Stimulated activated naive CD8-positive, alpha-beta T cell treated with anti-CD3 and anti-CD28 coated beads, Interleukin-15, amount 100 ng/mL, for 72 hours (primary cell): Measurements from ENCODE around the gene ADH1B.
"Not testable (repeated sequence)": the region's sequence is repeated elsewhere in the genome, so short reads cannot be mapped to it uniquely, and the experiment has no call there.

Experiments used
- ATAC-seq: fragments of 150-1000 bp; cut with Tn5 transposase; 2 replicates; pipeline ENCODE4 v1.10.0; 2021; ENCODE audit warnings: mild to moderate bottlenecking, moderate library complexity
- DNase-seq, 2 donors: peaks; one replicate each; pipeline ENCODE4 v3.0.0; 2021 to 2022
- H3K27ac Mint-ChIP-seq, 2 donors: one replicate each; pipeline ENCODE4 v1.8.0; 2022; ENCODE audit warnings: mild to moderate bottlenecking in 2 of 2, mixed read lengths in 2 of 2, moderate library complexity in 2 of 2
- H3K27me3 Mint-ChIP-seq: one replicate; pipeline ENCODE4 v1.8.0; 2022; ENCODE audit warnings: mixed read lengths
- H3K4me1 Mint-ChIP-seq: one replicate; pipeline ENCODE4 v1.8.0; 2022; ENCODE audit warnings: mild to moderate bottlenecking, mixed read lengths
- H3K4me3 Mint-ChIP-seq, 2 donors: one replicate each; pipeline ENCODE4 v1.8.0; 2022; ENCODE audit warnings: mild to moderate bottlenecking in 2 of 2, mixed read lengths in 2 of 2, moderate library complexity in 1 of 2
- H3K9me3 Mint-ChIP-seq, 2 donors: one replicate each; pipeline ENCODE4 v1.8.0; 2022; ENCODE audit warnings: mixed read lengths in 2 of 2

The ADH1B gene

DNA sequence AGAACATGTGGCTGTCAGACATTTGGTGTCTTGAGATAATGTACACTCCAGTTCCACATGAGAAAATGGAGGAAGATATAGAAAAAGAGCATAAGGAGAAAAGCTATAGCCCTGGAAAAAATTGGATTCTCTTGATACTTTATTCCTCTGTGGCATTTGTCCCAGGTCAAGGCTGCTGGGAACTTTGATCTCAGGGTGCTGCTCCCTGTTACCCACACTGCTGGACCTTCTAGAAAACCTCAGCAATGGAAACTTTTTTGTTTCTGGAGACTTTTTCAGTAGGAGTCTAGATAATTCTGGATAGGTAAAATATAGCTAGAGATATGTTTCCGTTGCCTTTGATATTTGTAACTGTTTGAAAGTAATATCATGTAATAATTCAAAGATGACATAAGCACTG, 20.2 kb upstream of the ADH1B start:
- H3K27me3 Mint-ChIP-seq = peaks cover 26% of the 10 kb centered on the region
- ATAC-seq (no peak), DNase-seq (no peak)
- H3K4me3 Mint-ChIP-seq = no peak overlapping the region
- no peak overlapping the region for H3K27ac Mint-ChIP-seq
- H3K9me3 Mint-ChIP-seq = no peaks in the 10 kb centered on the region
- no peaks in the 10 kb centered on the region for H3K4me1 Mint-ChIP-seq

DNA sequence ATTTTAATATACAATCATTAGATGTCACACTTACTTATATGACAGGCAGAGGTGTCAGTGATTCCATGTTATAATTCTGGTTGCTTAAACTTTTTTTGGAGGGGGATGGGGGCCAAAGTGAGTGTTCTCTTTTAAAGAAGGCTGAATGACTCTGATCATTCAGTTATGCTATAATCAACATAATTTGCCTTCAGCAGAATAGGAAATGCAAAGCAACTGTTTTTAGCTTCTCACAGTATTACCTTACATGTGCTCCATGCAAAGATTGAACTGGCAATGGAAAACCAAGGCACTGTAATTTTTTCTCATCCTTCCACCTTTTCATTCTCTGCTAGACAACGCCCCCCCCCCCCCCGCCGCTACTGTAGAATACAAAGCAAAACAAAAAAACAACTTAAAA, 18.0 kb upstream of the ADH1B start:
- Mint-ChIP-seq H3K4me1 (no peaks in the 10 kb centered on the region), H3K27ac (no peak overlapping the region)

DNA sequence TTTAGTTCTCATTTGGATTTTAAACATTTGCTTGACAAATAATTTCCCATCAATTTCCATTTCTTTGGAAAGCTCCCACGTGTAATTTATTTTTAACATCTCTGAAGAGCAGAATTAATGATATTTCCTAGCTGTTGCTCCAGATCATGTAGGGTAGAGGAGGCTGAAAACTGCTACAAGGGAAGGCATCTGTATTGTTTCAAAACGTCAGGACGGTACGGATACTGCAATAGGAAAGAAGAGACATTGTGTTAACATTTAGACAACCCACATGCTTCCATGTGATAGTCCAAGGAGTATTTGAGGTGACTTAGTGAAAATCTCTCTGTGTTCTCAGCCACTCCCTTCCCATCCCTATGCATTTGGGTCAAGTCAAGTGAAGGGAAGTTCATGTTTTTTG, 15.4 kb upstream of the ADH1B start:
- DNase-seq = no peak
- H3K4me3 Mint-ChIP-seq = no peak overlapping the region
- H3K27me3 Mint-ChIP-seq = peaks cover 15% of the 10 kb centered on the region
- no peak for ATAC-seq
- no peaks in the 10 kb centered on the region for H3K9me3 Mint-ChIP-seq
- no peaks in the 10 kb centered on the region for H3K4me1 Mint-ChIP-seq
- no peak overlapping the region for H3K27ac Mint-ChIP-seq

More for the DNA sequence above, 18.0 kb upstream of the ADH1B start:
- no peak overlapping the region for H3K4me3 Mint-ChIP-seq
- H3K9me3 Mint-ChIP-seq = no peaks in the 10 kb centered on the region
- ATAC-seq = no peak
- peaks cover 21% of the 10 kb centered on the region for H3K27me3 Mint-ChIP-seq
- no peak for DNase-seq

GRCh38 chr4:99334880-99335279, 13.7 kb upstream of the ADH1B start:
- Mint-ChIP-seq H3K27me3 (peaks cover 8% of the 10 kb centered on the region), H3K4me3 (no peak overlapping the region), H3K27ac (no peak overlapping the region), H3K9me3 (no peaks in the 10 kb centered on the region), H3K4me1 (no peaks in the 10 kb centered on the region)
- no peak for ATAC-seq
- no peak for DNase-seq

GRCh38 chr4:99330648-99331047, 9.4 kb upstream of the ADH1B start:
- ATAC-seq (no peak), DNase-seq (no peak)
- Mint-ChIP-seq H3K4me1 (no peaks in the 10 kb centered on the region), H3K27me3 (no peaks in the 10 kb centered on the region), H3K4me3 (no peak overlapping the region), H3K9me3 (no peaks in the 10 kb centered on the region), H3K27ac (no peak overlapping the region)

DNA sequence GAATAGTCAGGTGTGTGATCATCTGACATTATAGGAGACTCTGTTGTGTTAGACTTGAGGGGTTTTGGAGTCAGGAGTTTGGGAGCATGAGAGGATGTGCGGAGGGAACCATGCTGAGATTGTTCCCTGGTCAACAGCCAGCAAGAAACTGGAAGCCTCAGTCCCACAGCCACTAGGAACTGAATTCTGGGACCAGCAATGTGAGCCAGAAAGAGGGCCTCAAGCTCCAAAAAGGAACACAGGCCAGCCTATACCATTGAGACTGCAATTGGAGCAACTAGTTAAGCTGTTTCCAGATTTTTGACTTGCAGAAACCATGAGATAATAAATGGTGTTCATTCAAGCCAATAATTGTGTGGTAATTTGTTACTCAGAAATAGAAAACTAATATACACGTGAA, 8.7 kb upstream of the ADH1B start:
- no peak for ATAC-seq
- Mint-ChIP-seq H3K9me3 (no peaks in the 10 kb centered on the region), H3K27ac (no peak overlapping the region), H3K4me1 (no peaks in the 10 kb centered on the region), H3K4me3 (no peak overlapping the region), H3K27me3 (no peaks in the 10 kb centered on the region)
- no peak for DNase-seq

GRCh38 chr4:99324979-99325378, 3.8 kb upstream of the ADH1B start:
- Mint-ChIP-seq H3K9me3 (no peaks in the 10 kb centered on the region), H3K4me3 (no peak overlapping the region), H3K4me1 (no peaks in the 10 kb centered on the region), H3K27me3 (peaks cover 16% of the 10 kb centered on the region), H3K27ac (no peak overlapping the region)
- ATAC-seq (no peak), DNase-seq (no peak)

DNA sequence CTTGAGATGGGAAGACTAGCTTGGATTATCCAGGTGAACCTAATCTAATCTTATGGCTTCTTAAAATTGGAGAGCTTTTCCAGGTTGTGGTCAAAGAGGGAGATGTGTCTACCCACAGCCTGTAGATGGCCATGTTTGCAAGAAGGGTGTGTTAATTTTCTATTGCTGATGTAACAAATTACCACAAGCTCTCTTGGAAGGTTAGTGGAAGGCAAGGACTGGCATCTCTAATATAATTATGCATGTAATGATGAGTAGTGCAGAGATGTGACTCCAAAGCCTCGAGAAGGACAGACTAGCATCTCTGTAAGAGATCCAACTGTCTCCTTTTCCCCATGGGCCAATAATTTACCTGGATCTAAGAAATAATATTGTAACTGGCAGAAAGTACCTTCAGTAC, 3.2 kb upstream of the ADH1B start:
- ATAC-seq (no peak), DNase-seq (no peak)
- H3K4me3 Mint-ChIP-seq = no peak overlapping the region

GRCh38 chr4:99323756-99324155, 2.6 kb upstream of the ADH1B start:
- Mint-ChIP-seq H3K4me1 (no peaks in the 10 kb centered on the region), H3K4me3 (no peak overlapping the region), H3K9me3 (no peaks in the 10 kb centered on the region), H3K27me3 (peaks cover 16% of the 10 kb centered on the region), H3K27ac (no peak overlapping the region)
- ATAC-seq (no peak), DNase-seq (no peak)

More for the DNA sequence above, 3.2 kb upstream of the ADH1B start:
- Mint-ChIP-seq H3K27me3 (peaks cover 16% of the 10 kb centered on the region), H3K27ac (no peak overlapping the region), H3K9me3 (no peaks in the 10 kb centered on the region), H3K4me1 (no peaks in the 10 kb centered on the region)

DNA sequence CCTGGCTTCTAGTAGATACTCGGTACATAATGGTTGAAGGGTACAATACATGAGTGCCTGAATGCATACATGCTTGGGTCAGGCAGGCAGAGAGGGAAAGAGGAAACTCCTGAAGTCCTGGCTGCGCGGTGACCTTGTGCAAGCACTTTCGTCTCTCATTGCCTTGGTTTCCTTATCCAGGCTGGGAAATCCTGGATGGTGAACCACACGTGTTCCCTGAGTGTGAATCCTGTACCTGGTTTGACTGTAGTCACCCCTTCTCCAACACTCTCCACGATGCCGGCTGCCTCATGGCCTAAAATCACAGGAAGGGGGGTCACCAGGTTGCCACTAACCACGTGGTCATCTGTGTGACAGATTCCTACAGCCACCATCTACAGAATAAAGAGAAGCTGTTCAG, 3.4 kb downstream of the ADH1B start:
- not testable (repeated sequence) for H3K27me3 Mint-ChIP-seq, ATAC-seq, H3K9me3 Mint-ChIP-seq, DNase-seq, H3K4me3 Mint-ChIP-seq, H3K4me1 Mint-ChIP-seq, H3K27ac Mint-ChIP-seq

GRCh38 chr4:99317354-99317753, 3.8 kb downstream of the ADH1B start:
- peaks cover 8% of the 10 kb centered on the region for H3K27me3 Mint-ChIP-seq
- no peak overlapping the region for H3K27ac Mint-ChIP-seq
- no peaks in the 10 kb centered on the region for H3K9me3 Mint-ChIP-seq
- no peak overlapping the region for H3K4me3 Mint-ChIP-seq
- DNase-seq (no peak), ATAC-seq (no peak)
- H3K4me1 Mint-ChIP-seq = no peaks in the 10 kb centered on the region

GRCh38 chr4:99315839-99316238, 5.4 kb downstream of the ADH1B start:
- Mint-ChIP-seq H3K4me3 (no peak overlapping the region), H3K4me1 (no peaks in the 10 kb centered on the region), H3K27ac (no peak overlapping the region), H3K9me3 (no peaks in the 10 kb centered on the region), H3K27me3 (peaks cover 8% of the 10 kb centered on the region)
- no peak for ATAC-seq
- no peak for DNase-seq

DNA sequence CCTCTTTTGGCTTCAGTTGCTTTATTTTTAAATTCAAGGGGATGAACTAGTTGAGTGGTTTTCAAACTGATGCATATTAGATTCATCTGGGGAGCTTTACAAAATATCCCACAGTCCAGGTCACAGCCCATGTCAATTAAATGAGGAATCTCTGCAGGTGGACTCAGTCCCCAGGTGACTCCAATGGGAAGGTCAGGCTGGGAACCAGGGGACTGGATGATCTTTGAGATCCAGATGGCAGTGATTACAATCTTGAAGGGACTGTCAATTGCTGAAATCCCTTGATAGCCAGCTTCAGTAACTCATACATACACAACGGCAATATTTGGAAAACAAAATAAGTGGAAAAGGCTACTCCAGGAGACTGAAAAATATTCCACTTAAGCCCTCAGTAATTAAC, 7.0 kb downstream of the ADH1B start:
- peaks cover 8% of the 10 kb centered on the region for H3K27me3 Mint-ChIP-seq
- H3K4me3 Mint-ChIP-seq = no peak overlapping the region
- no peak overlapping the region for H3K27ac Mint-ChIP-seq
- no peak for ATAC-seq
- no peaks in the 10 kb centered on the region for H3K9me3 Mint-ChIP-seq
- H3K4me1 Mint-ChIP-seq = no peaks in the 10 kb centered on the region
- DNase-seq = no peak

GRCh38 chr4:99310389-99310788, 10.8 kb downstream of the ADH1B start:
- H3K27me3 Mint-ChIP-seq = no peaks in the 10 kb centered on the region
- no peak for DNase-seq
- no peaks in the 10 kb centered on the region for H3K4me1 Mint-ChIP-seq
- H3K27ac Mint-ChIP-seq = no peak overlapping the region
- no peak for ATAC-seq
- no peak overlapping the region for H3K4me3 Mint-ChIP-seq
- no peaks in the 10 kb centered on the region for H3K9me3 Mint-ChIP-seq

GRCh38 chr4:99305638-99306400, 15.4 kb downstream of the ADH1B start:
- Mint-ChIP-seq H3K4me3 (no peak overlapping the region), H3K27ac (no peak overlapping the region), H3K27me3 (no peaks in the 10 kb centered on the region), H3K9me3 (peaks cover 4 to 9% of the 10 kb centered on the region in 2 donors), H3K4me1 (no peaks in the 10 kb centered on the region)
- DNase-seq (no peak), ATAC-seq (no peak)

- no peaks in the 10 kb centered on the region for H3K27me3 Mint-ChIP-seq
- no peak overlapping the region for H3K27ac Mint-ChIP-seq
- ATAC-seq (no peak), DNase-seq (no peak)
- peaks cover 30 to 32% of the 10 kb centered on the region in 2 donors for H3K9me3 Mint-ChIP-seq
- no peaks in the 10 kb centered on the region for H3K4me1 Mint-ChIP-seq
- H3K4me3 Mint-ChIP-seq = no peak overlapping the region
Measured at GRCh38 chr4:99301376-99302164, 19.6 kb downstream of the ADH1B start.
